GM21786 (cell line): ENCODE results near the gene NOX4.
"Not testable (repeated sequence)": the region's sequence is repeated elsewhere in the genome, so short reads cannot be mapped to it uniquely, and the experiment has no call there.

Experiments used
- ATAC-seq: cut with Tn5 transposase; IDR thresholded peaks from one replicate; pipeline ENCODE4 v1.9.1; 2021; ENCODE audit not compliant: unreplicated experiment

Gene NOX4

DNA sequence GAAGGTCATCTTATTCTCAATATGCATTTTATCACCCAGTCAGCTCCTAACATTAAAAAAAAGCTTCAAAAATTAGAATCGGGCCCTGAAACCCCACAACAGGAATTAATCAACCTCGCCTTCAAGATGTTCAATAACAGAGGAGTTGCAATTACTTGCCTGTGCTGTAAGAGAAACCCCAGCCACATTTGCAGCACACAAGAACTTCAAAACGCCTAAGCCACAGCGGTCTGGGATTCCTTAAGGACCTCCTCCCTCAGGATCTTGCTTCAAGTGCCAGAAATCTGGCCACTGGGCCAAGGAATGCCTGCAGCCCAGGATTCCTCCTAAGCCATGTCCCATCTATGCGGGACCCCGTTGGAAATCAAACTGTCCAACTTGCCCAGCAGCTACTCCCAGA is 108.2 kb downstream of the NOX4 start:
- not testable (repeated sequence) for ATAC-seq

DNA sequence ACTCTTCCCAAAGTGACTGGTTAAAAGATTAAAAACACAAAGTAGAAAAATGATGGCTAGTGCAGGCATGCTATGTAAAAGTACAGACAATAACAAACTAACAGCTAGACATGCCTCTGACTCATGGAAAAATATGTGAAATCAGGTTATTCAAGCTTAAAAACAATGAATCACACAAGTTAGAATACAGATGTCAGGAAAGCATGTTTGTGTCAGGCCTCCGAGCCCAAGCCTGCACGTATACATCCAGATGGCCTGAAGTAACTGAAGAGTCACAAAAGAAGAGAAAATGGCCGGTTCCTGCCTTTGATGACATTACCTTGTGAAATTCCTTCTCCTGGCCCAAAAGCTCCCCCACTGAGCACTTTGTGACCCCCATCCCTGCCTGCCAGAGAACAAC is 110.1 kb downstream of the NOX4 start:
- ATAC-seq, result no peak

DNA sequence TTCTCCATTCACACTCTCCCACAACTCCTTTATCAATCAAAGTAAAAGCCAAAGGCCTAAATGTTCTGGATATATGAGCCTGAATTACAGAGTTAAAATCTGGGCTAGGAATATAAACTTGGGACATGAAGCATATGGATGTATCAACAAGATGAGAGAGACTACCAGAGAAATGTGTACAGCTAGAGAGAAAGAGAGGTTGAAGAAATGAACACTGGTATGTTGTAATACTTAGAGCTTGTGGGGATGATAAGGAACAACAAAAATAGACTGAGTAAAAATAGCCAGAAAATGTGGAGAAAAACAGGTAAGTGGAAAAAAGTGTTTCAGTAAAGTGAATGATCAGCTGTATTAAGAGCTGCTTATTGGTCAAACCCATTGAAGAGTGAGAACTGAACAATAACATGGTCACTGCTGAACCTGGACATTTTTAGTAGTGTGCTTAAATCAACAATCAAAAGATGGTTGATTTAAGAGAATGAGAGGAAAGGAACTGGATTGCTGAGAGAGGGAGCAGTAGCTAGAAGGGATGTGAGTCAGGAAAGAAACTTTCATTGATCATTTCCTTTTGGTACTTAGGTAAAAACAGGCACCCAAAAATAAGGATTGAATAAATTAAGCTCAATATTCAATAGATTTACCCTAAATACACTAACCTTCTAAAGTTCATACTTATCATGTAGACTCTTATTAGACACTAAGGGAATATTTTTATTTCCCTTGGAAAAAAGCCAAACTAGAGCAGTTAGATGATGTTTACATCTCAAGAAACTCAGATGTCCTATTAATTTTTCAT is 111.0 kb downstream of the NOX4 start:
- ATAC-seq, result not testable (repeated sequence)

DNA sequence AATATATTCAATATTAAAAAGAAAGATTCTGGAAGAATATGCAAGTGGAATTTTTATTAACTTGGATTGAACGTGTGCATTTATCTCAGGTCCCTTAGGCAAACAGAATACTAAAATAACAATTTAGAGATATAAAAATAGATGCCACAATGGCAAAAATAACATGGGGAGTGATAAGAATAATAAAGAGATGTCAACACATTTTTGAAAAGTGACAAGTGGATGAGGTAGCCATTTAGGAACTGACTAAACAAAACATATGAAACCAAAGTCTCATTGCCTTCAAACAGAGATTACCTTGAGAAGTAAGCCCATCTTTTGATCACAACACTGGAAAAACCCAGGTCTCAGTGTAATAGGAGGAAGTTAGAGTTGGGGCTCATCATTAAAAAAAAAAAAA is 112.2 kb downstream of the NOX4 start:
- ATAC-seq, result not testable (repeated sequence)

DNA sequence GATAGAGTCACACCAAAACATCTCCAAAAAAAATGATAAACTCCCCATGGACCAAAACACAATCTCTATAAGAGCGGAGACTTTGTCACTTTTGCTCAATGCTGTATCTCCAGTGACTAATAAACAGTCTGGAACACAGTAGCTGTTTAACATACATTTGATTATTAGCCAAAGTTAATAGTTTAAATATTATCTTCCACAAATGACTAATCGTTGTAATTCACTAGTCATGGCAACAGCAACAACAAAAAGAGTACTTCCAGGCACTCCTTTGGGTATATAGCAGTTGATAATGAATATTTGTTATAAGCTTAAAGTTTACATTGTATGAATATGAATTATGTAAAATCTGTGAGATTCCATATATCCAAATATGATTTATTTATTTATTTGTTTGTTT is 121.8 kb downstream of the NOX4 start:
- ATAC-seq, result not testable (repeated sequence)

DNA sequence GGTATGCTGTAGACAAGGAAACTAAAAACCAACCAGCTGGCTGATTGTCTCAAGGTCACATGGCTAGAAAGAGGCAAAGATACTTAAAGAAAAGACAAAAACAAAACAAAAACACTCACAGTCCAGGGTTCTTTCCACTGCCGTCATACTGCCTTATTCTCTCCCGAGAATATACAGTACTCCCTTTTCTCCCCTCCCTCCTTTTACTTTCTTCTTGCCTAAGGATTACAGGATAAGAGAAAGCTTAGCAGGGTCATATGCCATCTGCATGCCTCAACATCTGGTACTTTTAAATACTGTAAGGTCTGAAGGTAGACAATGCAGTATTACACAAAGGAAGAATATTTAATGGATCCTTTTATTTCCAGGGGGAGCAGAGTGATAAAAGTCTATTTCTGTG is 126.3 kb downstream of the NOX4 start:
- not testable (repeated sequence) for ATAC-seq

DNA sequence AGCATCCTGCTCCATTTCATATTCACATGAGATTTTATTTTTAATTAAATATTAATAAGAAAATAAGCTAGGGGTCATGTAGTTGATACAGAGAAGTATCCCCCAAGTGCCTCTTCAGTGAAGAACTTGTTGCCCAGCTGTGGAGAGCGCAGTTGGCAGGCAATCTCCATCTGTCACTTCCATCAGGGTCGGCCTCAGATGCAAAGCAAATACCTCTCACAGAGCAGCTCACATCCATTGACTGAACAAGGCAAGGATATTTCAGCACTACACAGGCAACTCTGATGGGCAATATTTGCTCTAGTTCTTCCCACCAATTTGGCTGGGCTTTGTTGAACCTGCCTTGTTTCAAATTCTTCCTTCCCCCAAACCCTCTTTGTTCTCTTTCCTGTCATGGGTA is 129.4 kb downstream of the NOX4 start:
- ATAC-seq, result no peak

DNA sequence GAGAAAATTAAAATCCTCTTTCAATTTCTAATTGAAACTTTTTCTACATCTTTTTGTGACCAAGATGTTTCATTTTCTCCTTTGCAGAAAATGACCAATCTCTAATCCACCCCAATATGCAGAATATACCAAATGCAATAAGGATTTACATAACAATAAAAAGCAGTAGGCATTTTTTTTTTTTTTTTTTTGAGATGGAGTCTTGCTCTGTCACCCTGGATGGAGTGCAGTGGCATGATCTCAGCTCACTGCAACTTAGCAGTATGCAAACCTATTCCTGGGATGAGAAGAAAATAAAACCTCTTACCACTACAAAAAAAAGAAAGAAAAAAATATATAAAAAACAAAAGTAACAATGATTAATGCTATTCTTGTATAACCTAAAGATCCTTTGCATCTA is 132.0 kb downstream of the NOX4 start:
- ATAC-seq, result not testable (repeated sequence)

DNA sequence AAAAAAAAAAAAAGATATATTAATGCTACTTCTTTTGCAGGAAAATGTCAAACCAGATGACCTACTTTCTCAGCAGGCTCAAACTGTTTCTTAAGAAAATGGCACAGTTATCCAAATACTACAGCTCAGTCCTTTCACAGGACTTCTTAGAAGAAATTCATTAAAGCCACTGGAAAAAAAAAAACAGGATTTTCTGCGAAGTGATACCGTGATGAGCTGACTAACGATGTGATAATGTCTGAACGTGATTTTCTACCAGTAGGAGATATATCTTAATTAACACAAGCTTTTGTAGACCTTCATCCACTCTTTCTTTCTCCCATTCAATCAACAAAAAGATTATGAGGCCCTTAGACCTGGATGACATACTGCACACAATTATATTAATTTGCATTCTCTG is 132.4 kb downstream of the NOX4 start:
- no peak for ATAC-seq

DNA sequence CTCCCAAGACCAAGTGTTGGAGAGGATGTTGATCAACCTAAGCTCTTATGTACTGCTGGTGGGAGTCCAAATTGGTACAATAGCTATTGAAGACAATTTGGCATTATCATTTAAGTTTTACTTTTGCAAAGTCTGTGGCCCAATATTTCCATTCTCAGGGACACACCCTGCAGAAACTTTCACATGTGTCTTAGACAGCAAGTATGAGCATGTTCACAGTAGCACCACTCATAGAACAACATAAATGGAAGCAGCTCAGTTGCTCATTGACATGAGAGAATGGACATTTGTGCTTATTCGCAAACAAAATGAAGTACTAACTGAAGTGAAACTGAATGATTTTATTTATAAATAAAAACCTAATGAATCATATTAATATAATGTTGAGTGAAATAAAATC is 135.5 kb downstream of the NOX4 start:
- no peak for ATAC-seq

DNA sequence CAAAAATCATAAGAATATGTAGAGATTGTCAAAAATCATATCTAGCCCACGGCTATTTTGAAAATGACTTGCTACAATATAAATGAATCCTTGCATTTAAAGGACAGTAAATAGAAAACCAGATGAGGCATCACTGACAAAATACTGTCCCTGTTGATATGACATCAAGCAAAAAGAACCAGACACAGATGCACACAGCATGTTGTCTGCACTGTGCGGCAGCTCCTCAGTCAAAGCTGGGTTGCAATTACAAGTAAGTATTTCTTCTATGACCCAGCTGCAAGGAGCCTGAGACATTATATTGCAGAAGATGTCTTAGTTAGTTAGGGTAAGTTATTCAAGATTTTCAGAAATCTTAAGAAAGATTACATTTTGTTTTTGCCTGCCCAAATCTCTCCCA is 136.7 kb downstream of the NOX4 start:
- ATAC-seq, result not testable (repeated sequence)

DNA sequence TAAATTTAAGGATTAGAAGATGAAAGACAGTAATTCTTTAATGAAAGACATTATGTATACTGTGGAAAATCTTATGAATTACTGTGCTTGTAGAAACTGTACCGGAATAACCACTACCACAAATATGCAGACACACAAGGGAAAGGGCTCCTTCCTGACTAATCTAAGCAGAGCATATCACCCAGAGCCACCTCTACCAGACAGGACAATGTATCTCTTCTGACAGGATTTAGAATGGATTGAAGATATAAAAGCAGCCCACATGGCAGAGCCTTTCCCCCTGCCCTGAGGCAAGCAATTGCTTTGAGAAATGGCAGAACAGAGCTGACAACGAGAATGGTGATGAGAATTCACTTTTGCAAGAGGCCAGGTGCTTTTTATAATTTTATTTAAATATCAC is 144.1 kb downstream of the NOX4 start:
- no peak for ATAC-seq

DNA sequence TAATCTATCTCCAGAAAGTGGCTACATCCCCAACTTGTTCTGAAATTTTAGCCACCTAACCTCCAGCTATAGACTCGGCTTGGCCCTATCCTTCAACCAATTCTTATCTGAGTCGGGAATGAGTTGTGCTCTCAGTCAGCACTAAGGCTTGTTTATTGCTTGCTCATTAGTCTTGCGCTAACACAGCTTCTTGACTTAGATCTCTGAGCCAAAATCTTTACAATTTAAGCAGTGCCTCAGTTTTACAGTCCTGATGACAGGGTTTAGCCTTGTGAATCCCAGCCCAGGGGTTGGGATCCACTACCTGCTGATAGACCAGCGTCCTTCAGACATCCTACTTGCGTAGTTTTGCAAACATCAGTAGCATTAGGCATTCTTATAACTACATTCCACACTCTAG is 144.6 kb downstream of the NOX4 start:
- ATAC-seq, result no peak

DNA sequence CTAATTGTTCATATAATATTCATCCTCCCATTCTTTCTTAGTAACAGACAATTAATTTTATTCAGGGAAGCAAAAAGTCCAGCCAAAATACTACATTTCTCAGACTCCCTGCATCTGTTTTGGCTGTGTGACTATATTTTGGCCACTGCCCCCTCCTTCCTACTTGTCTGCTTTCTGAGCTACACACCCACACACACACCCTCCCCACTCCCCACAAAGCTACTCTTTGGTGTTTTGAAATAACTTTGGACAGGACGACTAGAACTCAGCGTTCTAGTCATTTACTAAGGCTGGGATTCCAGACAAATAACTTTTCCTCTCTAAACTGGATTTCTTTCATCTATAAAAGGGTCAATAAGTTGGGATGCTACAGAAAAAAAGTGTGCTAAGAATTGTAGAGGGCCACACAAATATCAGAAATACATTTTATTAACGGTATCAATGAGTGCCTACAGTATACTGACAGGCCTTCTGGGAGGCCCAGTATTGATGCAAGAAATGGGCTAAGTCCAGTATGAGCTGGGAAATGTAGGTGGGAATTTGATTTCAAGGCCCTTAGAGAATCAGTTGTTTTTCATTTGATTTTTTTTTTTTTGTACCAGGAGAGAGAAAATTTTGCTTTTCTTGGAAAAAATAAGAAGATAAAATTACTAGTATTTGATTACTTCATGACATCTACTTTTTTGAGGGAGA is 148.1 kb downstream of the NOX4 start:
- ATAC-seq, result not testable (repeated sequence)

DNA sequence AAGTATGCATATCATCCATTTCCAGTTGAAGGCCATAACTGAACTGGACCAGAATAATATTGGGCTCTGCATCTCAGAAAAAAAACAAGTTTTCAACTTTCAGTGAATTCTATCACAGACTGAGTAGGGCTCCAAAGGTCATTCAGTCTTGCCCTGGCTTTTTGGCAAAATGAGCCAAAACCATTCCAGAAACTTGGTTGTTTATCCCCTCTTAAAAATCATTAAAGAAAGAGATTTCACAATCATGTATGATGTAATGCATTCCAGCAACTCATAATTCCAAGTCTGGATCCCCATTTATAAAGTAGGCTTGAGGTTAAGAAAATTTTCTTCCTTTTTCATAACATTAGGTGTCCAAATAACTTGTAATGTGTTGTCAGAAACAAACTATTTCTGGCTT is 150.7 kb downstream of the NOX4 start:
- ATAC-seq, result not testable (repeated sequence)

DNA sequence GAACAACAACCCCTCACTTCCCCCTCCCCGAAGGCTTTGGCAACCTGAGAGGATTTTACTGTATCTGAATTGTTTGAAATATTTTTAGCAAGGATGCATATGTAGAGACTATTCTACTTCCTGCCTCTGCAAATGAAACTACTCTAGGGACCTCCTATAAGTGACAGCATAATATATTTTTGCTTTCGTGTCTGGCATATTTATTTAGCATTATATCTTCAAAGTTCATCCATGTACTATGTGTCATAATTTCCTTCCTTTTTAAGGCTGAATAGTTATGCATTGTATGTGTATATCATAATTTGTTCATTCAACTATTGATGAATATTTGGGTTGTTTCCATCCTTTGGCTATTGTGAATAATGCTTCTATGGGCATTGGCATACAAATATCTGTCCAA is 153.1 kb downstream of the NOX4 start:
- not testable (repeated sequence) for ATAC-seq

DNA sequence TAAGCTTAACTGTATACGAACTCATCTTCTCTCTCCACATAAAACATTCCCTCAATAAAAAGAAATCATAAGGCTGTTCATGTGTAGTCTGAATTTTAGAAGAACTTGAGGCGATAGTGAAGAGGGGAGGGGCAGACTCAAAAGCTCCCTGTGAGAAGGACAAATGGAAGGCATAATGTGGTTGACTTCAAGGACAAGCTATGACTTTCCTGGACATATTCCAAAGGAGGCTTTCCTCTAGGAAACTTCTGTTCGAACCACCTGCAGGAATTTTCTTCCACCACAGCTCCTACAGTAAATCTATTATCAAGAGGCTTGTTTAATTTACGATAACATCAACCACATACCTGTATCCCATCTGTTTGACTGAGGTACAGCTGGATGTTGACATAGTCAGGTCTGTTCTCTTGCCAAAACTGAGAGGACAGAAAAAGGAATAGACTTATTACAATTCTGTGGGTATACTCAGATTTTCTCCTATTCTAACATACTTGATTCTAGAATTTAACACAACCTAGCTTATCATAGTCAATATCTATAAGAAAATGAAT is 154.0 kb downstream of the NOX4 start:
- ATAC-seq, result not testable (repeated sequence)

DNA sequence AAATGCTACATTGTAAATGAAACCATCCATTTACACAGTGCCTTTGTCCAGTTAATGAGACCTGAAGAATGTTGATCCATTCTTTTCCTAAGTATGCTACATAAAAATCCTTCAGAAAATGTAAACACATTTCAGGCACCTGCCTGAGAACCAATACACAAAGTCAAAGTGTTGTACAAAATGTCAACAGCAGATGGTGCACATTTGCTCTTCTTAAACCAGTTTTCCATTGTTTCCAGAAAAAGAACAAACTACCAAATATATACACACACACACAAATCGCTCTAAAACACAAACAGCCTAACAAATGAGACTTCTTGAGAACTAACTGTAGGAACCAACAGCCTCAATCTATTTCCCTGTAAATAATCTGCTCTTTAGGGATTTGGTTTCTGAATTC is 157.5 kb downstream of the NOX4 start:
- ATAC-seq, result not testable (repeated sequence)

DNA sequence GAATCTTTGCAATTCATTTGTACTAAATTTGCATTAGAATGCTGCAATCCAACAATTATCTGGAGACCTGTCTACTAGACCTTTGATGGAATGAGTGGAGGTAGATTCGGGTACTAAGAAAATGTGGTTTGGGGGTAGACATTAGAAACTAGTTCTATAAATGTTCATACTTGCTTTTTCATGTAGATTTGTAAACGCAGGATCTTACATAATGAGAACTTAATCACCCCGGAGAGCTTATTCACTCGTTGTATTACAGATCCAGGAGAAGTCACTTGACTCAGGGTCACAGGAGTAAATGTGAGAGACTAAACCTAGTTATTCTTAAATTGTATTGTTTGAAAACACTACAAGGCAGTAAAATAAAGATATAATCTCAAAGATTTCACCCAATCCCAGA is 159.2 kb downstream of the NOX4 start:
- ATAC-seq, result not testable (repeated sequence)

DNA sequence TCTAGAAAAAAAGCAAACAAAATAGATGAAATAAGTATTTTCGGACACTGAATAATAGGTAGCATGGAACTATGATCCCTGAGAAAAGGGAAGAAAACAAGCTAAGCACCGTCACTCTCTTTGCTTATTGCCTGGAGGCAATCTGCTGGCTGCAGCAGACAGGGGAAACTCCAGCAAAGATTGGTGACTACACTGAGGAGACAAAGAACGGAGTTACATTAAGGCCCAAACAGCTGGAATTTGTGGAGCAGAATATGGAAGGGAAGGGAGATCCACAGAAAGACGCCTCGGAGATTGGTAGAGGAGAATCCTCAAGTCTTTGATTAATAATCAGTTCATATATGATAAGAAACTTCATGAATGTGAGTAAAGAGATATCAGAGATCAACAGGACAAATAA is 163.3 kb downstream of the NOX4 start:
- no peak for ATAC-seq

DNA sequence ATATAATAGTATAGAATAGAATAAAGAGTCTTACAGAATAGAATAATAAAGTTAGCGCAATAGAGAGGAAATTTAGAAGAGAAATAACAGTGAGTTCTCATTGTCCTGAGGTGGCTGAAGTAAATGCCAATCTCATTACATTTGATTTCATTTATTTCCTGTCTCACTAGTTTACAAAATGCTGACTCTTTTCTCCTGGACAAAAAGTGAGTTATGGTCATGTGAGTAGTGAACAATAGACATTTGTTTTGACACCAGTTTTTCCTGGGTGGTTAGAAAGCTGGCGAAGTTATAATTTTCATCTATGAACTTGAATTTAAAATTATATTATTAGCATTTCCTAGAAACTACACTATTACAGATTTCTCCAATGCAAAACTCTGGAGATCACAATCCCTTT is 169.8 kb downstream of the NOX4 start:
- ATAC-seq, result no peak

DNA sequence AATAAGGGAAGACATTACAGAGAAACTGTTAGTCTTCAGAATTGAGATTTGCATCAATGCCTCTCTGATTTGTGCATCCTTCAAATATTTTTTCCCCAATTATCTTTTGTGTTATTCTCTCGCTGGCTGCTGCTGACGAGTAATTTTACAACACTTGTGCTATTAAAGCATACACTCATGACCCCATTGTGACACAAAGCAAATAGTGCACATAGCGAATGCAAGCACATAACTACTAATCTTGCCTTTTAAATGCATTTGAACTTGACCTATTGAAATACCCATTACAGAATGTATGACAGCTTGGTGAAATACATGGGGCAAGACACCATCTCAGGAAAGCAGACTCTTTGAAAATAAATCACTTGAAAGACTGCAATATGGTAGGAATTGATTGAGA is 180.6 kb downstream of the NOX4 start:
- ATAC-seq, result not testable (repeated sequence)
